ENCODE results near the gene JMJD6.

GRCh38 chr17:76753061-76753961 is 26.9 kb upstream of the JMJD6 start:
- TF ChIP-seq CTCF (IDR thresholded peaks at IDR 0.05 in 8 of 11, conservative IDR thresholded peaks at IDR 0.05 in 3 of 11) (no peak), POLR2A (IDR thresholded peaks at IDR 0.05) (no peak), POLR2AphosphoS5 (IDR thresholded peaks at IDR 0.05) (no peak)
